ENCODE results near the gene SCUBE3. TPM values are rescaled to one million over a fixed set of nuclear protein-coding genes. Genes with fewer than 3 reads are reported as not detected.
A peak's percentile ranks its signal among the peaks of the same experiment; 100 is the strongest.

The SCUBE3 gene
- total RNA-seq, 1 experiment from 2014 or later: 0.50 TPM

GRCh38 chr6:35248300-35248699 lies 34.5 kb downstream of the SCUBE3 start:
- DNase-seq (ENCODE audit: low read depth, low spot score): no peak
- in situ Hi-C loops (cut with HindIII; ENCODE audit: low pct_unique_long_range_greater_than_20kb, low sequenced_read_pairs): no loop called here

- in situ Hi-C loops (cut with HindIII; ENCODE audit: low pct_unique_long_range_greater_than_20kb, low sequenced_read_pairs): no loop called here
- DNase-seq (ENCODE audit: low read depth, low spot score): no peak
Measured at GRCh38 chr6:35248965-35249364, 35.2 kb downstream of the SCUBE3 start.

DNA sequence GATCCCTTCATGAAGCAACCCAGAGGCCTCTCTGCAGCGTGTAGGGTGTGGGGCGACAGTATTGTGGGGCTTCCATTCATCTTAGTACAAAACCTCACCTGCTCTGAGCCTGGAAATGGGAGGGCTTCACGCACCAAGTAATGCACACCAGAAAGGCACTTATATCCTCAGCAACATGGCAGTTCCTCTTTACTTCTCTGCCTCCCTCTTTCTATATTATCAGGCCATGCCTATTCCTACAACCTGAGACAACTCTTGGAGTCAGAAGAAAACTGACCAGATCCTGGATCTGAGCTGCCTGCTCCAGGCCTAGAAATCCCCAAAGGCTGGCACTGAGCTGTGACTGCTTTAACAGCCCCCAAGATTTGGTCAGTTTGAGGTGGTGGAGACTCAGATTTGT lies 38.2 kb downstream of the SCUBE3 start:
- no peak for DNase-seq (ENCODE audit: low read depth, low spot score)
- in situ Hi-C loops (cut with HindIII; ENCODE audit: low pct_unique_long_range_greater_than_20kb, low sequenced_read_pairs): no loop called here

DNA sequence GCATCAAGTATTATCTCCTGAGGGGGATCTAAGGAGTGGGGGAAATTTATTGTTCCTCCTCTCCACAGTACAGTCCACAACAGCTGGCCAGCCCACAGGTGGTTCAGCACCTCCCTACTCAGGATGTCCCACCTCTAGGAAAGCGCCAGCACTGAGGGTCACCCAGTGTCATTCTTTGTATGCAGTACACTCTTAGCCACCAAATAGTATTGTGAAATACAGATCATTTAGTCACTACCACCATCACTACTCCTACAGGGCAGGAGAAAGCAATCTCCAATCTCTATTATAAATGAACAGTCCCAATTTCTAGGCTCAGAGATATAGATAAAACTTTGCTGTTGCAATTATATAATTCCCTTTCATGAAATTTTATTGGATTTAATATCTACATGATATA lies 39.5 kb downstream of the SCUBE3 start:
- in situ Hi-C loops (cut with HindIII; ENCODE audit: low pct_unique_long_range_greater_than_20kb, low sequenced_read_pairs): no loop called here
- DNase-seq (ENCODE audit: low read depth, low spot score): no peak

DNA sequence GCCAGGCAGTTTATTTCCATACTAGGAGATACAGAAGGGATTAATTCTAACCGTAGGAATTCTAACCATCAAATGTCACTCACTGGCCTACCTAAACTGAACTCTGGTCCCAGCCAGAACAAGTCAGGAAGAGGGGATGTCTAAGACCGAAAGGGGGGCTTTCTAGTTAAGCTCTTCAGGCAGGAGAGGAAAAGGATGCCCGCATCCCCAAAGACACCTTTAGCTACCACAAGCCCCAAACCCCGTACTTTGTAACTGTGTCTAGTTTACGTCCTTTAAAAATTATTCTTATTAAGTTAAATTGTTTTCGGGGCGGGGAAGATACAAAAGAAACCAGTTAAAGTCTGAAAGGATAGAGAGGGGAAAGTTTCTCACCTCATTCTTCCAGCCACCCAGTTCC lies 44.6 kb downstream of the SCUBE3 start:
- in situ Hi-C loops (cut with HindIII; ENCODE audit: low pct_unique_long_range_greater_than_20kb, low sequenced_read_pairs): no loop called here
- no peak for DNase-seq (ENCODE audit: low read depth, low spot score)

GRCh38 chr6:35258858-35259193 lies 45.1 kb downstream of the SCUBE3 start:
- no peak for DNase-seq (ENCODE audit: low read depth, low spot score)
- in situ Hi-C loops (cut with HindIII; ENCODE audit: low pct_unique_long_range_greater_than_20kb, low sequenced_read_pairs): no loop called here

- in situ Hi-C loops (cut with HindIII; ENCODE audit: low pct_unique_long_range_greater_than_20kb, low sequenced_read_pairs): no loop called here
Measured at GRCh38 chr6:35259194-35259947, 45.6 kb downstream of the SCUBE3 start, which contains the start of gene ZNF76. Gene ZNF76 (plus strand): TSS chr6:35259735. CDS start chr6:35281152, 21,417 bp downstream.

GRCh38 chr6:35259948-35260590 lies 46.3 kb downstream of the SCUBE3 start:
- peak; percentile 75 for DNase-seq (ENCODE audit: low read depth, low spot score)
- in situ Hi-C loops (cut with HindIII; ENCODE audit: low pct_unique_long_range_greater_than_20kb, low sequenced_read_pairs): no loop called here

More at GRCh38 chr6:35259194-35259947, 45.6 kb downstream of the SCUBE3 start, which contains the start of gene ZNF76:
- peak; percentile 96 for DNase-seq (ENCODE audit: low read depth, low spot score)

- in situ Hi-C loops (cut with HindIII; ENCODE audit: low pct_unique_long_range_greater_than_20kb, low sequenced_read_pairs): no loop called here
Measured at GRCh38 chr6:35260591-35261570, 47.1 kb downstream of the SCUBE3 start.

DNA sequence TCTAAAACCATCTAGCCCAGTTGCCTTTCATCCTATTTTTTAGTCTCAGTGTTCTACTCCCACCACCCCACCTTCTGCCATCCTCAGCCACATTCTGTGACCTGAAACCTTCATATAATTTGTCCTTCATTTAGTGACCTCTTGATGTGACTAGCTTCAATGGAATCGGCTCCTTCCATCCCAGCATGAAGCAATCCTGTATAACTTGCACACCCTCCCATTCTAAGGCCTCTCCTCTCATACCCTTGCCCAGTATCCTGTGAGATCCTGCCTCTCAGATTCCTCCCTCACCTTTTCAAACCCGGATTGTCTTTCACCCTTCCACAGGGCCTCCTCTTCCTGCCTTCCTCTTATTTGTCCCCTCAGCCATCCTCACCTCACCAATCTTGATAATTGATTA lies 48.8 kb downstream of the SCUBE3 start:
- DNase-seq (ENCODE audit: low read depth, low spot score): no peak

More at GRCh38 chr6:35260591-35261570, 47.1 kb downstream of the SCUBE3 start:
- DNase-seq (ENCODE audit: low read depth, low spot score): no peak

DNA sequence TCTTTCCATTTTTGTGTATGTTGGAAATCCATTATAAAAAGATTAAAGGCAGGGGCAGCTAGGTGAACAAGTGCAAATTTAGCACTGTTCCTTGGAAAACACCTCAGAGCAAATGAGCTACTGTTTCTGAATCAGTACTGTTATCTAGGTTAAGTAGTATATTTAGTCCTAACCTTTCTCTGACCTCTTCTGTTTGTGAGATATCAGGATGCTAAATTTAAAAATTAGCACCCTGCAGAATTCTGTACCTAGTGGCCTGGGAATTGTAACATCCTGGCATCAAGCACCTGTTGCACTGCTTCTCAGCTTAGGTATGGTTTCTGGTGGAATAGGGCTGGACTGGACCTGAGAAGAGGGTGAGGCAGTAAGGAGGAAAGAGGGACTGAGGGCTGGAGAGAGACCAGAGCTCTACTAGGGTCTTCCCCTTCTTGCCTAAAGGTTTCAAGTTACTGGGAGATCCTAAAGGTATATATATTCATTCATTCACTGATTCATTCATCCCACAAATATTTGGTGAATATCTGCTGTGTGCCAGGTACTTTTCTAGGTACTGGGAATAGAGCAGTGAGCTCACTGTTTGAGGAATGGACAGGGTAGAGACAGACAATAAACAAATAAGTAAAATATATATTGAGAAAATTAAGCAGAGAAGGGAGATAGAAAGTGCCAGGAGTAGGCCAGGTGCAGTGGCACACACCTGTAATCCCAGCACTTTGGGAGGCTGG lies 51.0 kb downstream of the SCUBE3 start:
- DNase-seq (ENCODE audit: low read depth, low spot score): no peak
- in situ Hi-C loops (cut with HindIII; ENCODE audit: low pct_unique_long_range_greater_than_20kb, low sequenced_read_pairs): no loop called here

More for the DNA sequence above, 48.8 kb downstream of the SCUBE3 start:
- in situ Hi-C loops (cut with HindIII; ENCODE audit: low pct_unique_long_range_greater_than_20kb, low sequenced_read_pairs): no loop called here

- no peak for DNase-seq (ENCODE audit: low read depth, low spot score)
- in situ Hi-C loops (cut with HindIII; ENCODE audit: low pct_unique_long_range_greater_than_20kb, low sequenced_read_pairs): no loop called here
Measured at GRCh38 chr6:35265523-35265922, 51.8 kb downstream of the SCUBE3 start.

- no peak for DNase-seq (ENCODE audit: low read depth, low spot score)
- in situ Hi-C loops (cut with HindIII; ENCODE audit: low pct_unique_long_range_greater_than_20kb, low sequenced_read_pairs): no loop called here
Measured at GRCh38 chr6:35267446-35267845, 53.7 kb downstream of the SCUBE3 start.

DNA sequence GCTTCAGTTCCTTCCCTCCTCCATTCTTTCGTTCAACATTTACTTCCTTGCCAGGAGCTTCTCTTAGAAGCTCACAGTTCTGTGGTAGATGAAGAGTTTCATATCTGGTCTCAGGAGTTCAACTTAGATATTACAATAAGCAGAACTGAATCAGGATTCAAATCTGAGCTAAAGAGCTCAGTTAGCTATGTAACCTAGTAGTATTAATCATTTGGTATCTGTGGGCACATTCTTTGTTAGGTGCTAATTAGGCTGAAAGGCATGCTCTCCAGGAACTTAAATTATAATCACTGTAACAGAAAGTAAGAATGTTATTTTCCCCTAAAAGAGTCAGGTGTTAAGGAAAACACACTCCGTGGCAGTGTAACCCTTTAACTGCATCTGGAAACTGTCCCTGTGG lies 54.1 kb downstream of the SCUBE3 start:
- DNase-seq (ENCODE audit: low read depth, low spot score): no peak
- in situ Hi-C loops (cut with HindIII; ENCODE audit: low pct_unique_long_range_greater_than_20kb, low sequenced_read_pairs): no loop called here

GRCh38 chr6:35272005-35272404 lies 58.2 kb downstream of the SCUBE3 start:
- no peak for DNase-seq (ENCODE audit: low read depth, low spot score)
- in situ Hi-C loops (cut with HindIII; ENCODE audit: low pct_unique_long_range_greater_than_20kb, low sequenced_read_pairs): no loop called here

- in situ Hi-C loops (cut with HindIII; ENCODE audit: low pct_unique_long_range_greater_than_20kb, low sequenced_read_pairs): no loop called here
- DNase-seq (ENCODE audit: low read depth, low spot score): no peak
Measured at GRCh38 chr6:35273822-35274559, 60.2 kb downstream of the SCUBE3 start.

- no peak for DNase-seq (ENCODE audit: low read depth, low spot score)
- in situ Hi-C loops (cut with HindIII; ENCODE audit: low pct_unique_long_range_greater_than_20kb, low sequenced_read_pairs): no loop called here
Measured at GRCh38 chr6:35275744-35276260, 62.0 kb downstream of the SCUBE3 start.

Data from SK-MEL-5 (cell line).